HG03342 (cell line): Measurements from ENCODE around the gene TMTC2.
"Not testable (repeated sequence)": the region's sequence is repeated elsewhere in the genome, so short reads cannot be mapped to it uniquely, and the experiment has no call there.

Experiments
- ATAC-seq: cut with Tn5 transposase; IDR thresholded peaks from one replicate; pipeline ENCODE4 v1.9.1; 2021; ENCODE audit warnings: mild to moderate bottlenecking, moderate library complexity; ENCODE audit not compliant: unreplicated experiment

TMTC2 gene

DNA sequence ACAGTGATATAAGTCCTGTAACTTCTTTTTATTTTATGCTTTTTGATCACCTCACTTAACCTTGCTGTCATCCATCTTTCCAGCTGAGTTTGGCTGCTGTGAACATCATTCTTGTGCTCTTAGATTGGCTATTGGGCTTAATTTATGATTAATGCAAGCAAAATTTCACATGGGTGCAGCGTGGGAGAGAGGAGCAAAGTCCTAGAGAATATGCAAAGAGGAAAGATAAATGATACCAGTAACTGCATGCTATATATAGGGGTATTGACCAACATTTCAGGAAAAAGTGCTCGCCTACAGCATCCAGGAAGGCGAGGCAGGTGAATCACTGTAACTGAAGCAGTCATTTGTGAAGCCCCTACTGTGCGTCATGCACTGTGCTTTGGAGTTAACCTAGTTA lies 153.1 kb downstream of the TMTC2 start:
- ATAC-seq: no peak

DNA sequence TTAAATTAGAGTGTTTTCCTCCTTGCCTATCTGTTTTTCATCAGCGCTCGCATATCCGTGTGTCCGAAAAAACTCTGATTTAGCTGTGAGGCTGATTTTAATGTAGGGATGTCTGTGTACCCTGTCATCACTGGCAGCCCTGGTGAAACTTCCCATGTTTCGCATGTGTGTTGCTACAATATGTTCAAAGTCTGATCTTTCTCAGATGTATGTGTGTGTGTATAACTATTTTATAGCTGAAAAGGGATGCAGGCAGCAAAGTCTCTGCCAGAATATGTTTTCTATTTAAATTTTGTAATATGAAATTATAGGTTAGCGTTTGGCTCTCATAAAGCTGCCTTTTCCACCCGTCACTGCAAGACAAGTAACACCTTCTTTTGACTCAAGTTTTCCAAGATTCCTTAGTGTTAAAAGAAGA lies 154.8 kb downstream of the TMTC2 start:
- ATAC-seq: no peak

DNA sequence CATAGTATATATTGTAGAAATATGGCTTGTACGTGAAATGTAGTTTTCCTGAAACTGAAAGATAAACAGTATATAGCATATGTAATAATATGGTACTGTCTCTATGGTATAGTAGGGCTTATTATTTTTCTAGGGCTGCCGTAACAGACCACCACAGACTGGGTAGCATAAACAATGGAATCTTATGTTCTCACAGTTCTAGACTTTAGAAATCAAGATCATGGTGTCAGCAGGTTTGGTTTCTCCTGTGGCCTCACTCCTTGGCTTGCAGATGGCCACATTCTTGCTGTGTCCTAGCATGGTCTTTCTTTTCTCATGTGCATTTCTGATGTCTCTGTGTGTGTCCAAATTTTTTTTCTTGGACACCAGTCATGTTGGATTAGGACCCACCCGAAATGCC lies 155.8 kb downstream of the TMTC2 start:
- no peak for ATAC-seq

DNA sequence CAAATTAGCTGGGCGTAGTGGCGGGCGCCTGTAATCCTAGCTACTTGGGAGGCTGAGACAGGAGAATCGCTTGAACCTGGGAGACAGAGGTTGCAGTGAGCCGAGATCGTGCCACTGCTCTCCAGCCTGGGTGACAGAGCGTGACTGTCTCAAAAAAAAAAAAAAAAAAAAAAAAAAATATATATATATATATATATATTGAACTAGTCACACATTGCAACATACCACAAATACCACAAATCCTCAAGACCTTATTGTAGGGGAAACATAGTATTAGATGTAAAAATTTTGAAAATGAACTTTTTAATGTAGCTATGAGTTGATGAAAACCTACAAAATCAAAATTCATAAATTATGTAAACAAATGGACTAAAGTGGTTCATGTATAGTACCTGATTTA lies 158.4 kb downstream of the TMTC2 start:
- not testable (repeated sequence) for ATAC-seq

DNA sequence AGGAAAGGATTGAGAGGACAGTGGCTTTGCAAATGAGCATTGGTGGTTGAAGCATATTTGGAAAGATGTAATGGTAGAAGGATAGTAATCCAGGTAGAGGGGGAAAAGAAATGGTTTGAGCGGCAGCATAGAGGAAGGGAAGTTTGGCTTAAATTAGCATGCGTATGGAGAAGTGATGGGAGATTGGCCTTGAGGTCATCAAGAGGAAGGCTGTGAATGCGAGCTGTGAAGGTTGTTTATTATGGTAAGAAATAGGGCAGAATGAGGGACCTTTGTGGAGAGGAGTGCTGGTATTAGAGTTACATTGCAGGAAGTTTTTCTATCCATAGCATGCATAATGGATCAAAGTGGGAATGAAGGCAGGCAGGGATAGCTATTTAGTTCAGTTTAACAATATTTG lies 162.1 kb downstream of the TMTC2 start:
- no peak for ATAC-seq

DNA sequence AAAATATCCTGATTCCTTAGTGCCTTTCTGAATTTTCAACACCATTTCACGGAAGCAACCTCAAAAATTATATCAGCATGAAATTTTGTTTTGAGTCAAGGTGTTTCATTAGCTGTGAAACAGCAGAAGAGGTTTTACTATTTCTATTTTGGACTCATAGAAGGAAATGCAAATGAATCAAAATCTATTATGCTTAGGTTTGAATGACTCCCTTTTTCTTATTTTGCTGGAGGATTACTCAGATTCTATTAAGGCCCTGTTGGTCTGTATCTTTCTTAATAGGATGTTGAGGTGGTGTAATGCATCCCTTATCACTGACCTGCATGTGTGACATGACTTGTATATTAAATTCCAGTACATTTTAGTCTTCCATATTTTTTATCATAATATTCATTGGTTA lies 165.8 kb downstream of the TMTC2 start:
- no peak for ATAC-seq

DNA sequence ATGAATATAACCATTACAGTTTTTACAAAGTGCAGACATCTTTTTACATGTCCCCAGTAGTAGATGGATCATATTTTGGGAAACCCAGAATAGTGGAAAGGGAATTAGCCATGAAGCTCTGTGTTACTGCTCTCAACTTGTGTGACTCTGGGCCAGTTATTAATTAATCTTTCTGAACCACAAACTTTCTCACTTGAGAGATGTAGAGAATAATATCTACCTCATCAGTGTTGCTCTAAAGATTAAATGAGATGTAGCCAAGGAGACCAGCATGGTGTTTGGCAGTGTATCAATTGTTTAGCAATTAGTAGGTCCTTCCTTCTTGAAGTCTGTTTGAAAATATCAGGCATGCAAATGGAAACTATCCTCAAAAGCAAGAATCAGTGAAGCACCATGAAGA lies 169.2 kb downstream of the TMTC2 start:
- ATAC-seq: peak; percentile 89

DNA sequence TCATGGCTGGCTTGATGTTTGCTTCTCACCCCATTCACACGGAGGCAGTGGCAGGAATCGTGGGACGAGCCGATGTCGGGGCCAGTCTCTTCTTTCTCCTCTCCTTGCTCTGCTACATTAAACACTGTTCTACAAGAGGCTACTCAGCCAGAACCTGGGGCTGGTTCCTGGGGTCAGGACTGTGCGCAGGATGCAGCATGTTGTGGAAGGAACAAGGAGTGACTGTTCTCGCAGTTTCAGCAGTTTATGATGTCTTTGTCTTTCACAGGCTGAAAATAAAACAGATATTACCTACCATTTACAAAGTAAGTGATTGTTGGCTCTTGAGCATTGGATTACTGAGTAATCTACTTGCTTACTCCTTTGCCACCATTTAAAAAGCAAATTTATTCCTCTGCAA lies 170.6 kb downstream of the TMTC2 start:
- ATAC-seq: no peak

DNA sequence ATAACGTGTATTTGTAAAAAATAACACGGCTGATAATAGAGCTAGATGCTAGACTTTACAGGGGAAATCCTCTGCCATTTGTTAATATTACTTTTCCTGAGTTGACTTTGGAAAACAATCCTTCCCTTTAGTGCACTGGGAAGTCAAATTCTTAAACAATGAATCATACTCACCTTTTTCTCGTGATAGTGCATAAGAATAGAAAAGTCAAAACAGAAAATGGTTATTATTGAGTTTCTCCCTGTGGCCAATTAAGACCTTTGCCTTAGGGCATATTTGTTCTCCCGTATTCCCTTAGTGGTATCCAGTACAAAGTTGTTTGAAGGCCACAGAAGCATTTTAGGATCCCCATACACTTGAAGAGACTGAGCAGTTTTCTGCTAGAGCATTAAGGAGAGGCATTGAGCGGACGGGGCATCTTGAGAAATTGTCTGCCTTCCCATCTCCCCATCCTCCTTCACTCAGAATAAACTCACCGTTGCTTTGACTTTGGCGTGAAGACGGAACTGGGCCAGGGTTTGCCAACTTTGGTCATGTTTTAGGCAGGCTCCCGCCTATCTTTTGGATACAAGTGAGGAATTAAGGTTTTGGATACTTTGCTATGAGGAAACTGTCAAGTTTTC lies 171.3 kb downstream of the TMTC2 start:
- ATAC-seq: no peak

DNA sequence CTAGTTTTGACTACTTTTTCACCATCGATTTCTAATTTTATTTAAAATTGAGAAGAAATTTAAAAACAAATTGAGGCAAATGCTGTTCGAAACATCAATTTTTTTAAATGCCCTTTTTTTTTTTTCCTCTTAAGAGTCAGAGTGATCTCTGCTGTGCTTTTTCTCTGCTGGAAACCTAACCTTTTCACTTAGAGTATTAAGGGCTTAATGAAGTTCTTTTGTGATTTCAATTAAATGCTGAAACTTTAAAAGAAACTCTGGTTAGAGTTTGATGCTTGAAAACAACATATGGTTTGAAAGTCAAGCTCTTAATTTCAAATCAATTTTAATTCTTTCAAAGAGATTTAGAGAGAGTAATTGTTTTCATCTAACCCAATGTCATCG lies 171.8 kb downstream of the TMTC2 start:
- ATAC-seq: no peak

DNA sequence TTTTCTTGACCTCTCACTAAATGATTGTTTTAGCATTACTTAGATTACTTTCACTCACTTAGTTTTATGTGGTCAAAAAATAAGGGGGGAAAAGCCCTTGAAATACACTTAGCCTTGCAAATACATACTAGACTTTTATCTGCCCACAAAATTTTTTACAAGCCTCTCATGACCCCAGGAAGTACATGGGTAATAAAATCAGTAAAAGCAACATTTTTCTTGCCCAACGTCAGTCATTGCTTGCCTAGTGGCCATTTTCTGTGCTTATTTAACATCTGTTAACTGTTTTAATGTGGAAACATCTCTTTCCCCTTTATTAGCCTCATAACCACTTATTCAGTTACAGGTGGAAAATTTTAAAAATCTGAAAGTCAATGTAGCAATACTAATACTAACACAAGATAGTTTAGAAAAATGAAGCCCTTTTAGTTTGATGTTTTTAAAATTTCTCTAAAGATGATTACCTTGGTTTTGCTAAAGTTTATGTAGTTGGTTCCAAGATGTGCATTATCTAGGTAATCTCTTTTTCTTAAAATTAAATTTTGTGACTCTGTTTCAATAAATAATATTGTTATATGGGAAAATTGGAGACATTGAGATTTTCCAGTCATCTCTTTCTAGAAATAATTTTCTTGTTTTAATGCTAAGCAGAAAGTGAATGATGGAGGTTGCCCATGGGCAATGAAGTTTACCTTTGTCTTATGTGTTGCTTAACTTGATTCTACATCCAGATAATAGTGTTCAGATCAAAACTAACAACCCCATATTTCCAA lies 175.5 kb downstream of the TMTC2 start:
- ATAC-seq: no peak

DNA sequence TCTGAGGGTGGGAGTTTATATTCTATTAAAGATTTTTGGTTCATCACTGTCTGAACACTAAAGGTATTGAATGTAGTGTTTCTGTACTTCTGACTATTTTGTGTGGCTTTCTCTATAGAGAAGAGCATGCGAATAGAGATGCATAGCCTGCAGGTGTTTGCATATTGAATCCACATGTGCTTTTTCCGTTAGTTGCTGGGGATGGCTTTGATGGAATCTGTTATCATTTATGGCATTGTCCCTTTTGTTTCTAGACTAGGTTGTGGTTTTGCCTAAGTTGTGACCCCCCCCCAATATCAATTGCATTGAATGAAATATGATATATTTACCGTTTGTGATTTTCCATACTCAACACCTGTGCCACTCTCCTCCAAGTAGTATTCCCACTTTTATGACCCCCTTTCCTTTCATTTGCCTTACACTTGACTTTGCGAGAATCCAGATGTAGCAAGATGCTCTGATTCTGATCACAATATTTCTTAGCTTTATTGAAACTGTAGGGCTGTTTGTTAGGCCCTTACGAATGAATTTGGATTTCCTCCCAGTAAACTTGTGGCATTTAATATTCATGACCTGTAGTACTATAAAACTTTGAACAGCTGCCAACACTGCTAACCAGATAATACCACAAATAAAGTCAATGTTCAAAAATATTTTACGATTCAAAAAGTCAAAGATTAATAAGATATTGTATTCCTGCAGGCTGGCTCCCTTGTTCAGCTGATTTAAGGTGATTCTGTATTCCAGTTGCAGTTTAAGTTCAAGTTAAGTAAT lies 176.4 kb downstream of the TMTC2 start:
- no peak for ATAC-seq

DNA sequence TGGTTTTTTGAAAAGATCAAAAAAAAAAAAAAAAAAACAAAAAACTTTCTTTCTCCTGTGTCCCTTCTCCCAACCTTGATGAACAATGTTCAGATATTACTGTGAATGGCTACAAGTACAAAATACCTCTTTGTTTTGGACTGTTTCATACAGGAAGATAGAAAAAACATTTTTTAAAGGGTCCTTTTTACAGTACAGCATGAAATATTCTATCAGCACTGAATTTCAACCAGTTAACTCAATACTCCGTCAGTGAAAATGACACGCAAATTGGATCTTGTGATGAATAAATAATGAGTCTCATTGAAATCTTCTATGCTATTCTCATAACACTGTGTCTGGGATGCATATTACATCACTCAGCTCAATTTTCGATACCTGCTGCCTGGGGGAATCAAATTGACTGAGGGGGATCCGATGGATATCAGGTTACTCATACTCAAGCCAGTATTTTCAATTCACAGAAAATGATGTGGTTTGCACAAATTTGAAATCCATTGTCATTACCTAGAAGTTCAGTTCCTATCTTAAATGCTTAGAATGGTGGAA lies 179.6 kb downstream of the TMTC2 start:
- no peak for ATAC-seq

DNA sequence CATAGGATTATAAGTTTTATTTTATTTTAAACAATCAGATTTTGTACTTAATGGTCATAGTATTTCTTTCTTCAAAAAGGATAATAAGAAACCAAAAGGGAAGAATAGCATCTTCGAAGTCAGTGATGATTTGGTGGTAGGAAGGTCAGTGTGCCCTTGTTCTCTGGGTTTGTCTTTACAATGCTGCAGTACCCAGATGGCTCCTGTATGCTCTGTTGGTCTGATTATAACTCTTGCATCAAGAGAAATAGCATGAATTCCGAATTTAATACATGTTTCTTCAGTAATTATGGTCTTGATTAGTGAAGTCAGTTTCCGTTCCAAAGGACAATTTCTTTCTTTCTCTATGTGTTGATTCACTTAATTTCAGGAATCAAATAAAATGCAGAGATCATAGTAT lies 180.2 kb downstream of the TMTC2 start:
- no peak for ATAC-seq

DNA sequence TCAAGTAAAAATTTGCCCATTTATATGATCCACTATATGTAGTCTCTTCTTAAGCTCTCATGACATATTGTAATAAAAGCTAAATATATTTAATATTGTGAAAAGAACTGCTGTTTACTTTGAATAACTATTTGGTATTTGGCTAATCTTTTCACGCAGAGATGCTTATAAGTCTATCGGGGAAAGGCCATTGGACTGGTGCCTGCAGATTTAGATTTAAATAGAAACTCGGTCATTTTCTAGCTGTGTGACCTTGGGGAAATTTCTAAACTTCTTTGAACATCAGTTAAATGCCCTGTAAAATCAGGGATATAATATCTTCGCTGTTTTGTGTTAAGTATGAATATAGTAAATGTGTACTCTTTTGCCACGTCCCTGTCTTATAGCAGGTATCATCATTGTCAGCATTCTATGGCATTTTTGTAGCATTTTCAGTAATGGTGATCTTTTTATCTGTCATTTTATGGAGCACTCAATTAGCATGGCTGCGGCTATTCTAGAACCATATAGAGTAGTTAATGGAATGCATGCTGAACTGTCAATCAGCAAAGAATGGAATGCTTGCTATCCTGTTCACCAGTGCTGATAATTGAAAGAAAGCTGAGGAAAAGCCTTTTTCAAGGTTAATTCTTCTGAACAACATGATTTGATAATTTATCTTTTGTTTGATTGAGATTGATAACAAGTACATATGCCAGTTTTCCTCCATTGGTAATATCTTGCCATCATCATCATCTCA lies 181.2 kb downstream of the TMTC2 start:
- ATAC-seq: no peak

DNA sequence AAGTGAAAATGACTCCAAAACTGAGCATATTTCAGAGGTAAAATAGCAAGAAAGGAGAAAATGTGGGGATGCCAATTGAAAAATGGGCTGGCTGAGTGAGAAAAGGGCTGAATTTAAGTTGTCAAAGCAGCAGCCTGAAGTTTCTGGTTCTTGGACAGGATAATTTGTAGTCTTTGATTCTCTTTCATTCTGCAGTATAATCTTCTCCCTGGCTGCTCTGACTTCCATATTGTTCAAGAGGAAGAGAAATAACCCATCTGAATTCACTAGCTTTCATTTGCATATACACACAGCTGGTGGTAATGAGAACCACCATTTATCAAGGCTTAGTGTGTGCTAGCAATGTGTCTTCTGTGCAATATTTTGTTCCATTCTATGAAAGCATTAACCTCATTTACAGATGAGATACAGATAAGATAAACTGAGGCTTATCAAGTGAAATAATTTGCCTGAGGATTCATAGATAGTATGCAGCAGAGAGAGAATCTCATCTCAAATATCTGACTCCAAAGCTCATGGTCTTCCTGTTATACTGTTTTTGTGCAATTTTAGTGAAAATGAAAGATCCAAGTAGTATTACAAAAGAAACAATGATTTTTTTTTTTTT lies 184.2 kb downstream of the TMTC2 start:
- peak; percentile 67 for ATAC-seq

DNA sequence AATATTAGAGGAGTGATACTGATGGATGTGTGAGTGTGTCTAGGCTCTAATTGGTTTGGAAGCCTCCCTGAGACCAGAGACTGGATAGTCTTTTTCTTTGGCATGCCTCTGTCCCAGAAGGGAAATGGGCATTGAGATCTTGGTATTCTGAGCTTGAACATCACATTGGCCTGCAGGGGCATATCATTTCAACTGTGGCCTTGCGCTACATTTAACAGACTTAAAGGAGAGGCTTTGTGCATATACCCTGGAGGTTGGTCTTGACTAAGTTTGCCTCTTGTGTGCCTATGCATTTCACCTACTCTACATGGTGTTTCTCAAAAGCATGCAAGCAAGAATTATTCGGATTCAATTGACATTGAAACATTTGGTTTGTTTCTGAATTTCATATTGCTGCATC lies 185.4 kb downstream of the TMTC2 start:
- ATAC-seq: no peak

DNA sequence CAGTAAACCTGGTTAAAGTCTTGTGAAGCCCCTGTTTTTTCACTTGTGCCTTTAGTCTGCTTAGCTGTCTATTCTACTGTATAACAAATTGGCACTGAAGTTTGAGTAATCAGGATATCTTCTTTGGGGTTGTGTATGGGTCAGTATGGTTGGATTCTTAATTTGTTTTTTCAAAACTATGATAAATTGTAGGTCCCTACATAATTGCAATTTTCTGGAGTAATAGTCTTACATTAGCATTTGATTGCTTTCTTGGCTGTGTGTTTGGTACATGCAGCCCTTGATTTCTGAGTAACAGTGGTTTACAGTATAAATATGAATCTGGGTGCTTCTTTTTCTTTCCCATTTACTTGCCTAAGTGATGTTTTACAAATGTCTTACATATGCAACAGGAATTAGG lies 186.6 kb downstream of the TMTC2 start:
- ATAC-seq: no peak

DNA sequence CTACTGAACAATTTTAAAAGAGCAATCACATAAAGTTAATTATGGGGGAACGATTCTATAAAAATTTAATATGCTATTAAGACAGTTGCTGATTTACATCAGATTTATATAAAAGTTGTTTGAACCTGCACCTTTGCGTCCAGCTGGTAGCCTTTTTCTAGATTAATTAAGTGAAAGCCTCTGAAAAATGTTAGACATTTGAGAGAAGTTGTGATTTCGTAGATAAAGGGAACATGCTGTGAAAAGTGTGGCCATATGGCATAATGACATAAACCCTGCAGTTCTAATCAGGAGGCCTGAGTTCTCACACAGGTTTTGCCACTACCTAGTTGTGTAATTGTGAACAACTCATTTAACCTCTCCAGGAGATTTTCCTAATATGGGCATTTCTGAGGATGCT lies 187.2 kb downstream of the TMTC2 start:
- no peak for ATAC-seq

DNA sequence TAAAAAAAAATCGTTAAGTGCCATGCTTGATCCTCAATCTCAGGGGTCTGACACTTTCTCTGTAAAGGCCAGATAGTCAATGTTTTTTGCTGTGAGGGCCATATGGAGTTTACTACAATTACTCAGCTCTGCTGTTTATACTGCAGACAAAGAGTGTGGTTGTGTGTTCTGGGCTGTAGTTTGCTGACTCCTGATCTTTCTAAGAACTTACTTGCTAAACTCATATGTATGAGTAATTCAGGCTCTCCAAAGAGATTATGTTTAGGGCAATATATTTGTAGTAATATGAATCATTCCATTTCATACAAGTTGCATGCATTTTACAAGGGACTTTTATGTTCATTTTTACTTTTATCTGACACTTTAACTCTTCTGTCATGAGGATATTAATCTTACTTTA lies 188.2 kb downstream of the TMTC2 start:
- ATAC-seq: no peak

DNA sequence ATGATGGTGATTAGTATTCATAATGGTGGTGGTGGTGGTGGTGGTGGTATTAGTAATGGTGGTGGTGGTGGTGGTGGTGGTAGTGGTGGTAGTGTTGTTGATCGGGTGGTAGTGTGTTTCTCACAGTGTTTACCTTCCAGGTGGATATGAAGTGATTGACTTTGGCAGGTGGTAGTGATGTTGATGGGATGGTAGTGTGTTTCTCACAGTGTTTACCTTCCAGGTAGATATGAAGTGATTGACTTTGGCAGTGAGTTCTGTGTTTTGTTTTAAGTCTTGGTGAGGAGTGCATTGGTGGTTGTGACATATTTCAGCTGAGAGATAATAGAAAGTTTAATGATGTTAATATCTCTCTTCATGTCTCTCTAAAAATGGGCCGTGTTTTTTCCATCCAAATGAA lies 189.4 kb downstream of the TMTC2 start:
- ATAC-seq: no peak
